Stimulated activated CD8-positive, alpha-beta memory T cell treated with anti-CD3 and anti-CD28 coated beads, Interleukin-2, amount 100 ng/mL, for 48 hours (primary cell): ENCODE data around the gene C2CD2L.
"Not testable (repeated sequence)": the region's sequence is repeated elsewhere in the genome, so short reads cannot be mapped to it uniquely, and the experiment has no call there.

ENCODE experiments used
- DNase-seq, 2 donors: peaks; one replicate each; pipeline ENCODE4 v3.0.0-alpha.2; 2020; ENCODE audit warnings: low read depth in 2 of 2

The C2CD2L gene

DNA sequence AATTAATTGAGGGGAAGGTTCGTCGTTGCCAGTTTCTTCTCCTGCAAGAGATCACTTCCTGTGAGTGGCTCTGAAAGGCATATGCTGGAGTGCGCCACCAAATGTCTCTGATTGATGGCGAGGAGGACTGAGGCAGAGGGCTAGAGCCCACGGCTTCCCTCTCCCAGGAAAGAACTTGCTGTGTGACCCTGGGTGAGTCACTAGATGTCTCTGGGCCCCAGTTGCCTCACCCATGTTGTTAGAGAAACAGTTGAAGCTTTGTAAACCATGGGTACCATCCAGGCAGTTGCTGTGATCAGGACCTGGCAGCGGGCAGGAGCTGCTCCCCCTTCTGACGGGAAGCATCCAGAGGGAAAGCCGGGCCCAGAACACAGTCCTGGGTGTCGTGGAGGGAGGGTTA lies 44.9 kb downstream of the C2CD2L start:
- no peak for DNase-seq

DNA sequence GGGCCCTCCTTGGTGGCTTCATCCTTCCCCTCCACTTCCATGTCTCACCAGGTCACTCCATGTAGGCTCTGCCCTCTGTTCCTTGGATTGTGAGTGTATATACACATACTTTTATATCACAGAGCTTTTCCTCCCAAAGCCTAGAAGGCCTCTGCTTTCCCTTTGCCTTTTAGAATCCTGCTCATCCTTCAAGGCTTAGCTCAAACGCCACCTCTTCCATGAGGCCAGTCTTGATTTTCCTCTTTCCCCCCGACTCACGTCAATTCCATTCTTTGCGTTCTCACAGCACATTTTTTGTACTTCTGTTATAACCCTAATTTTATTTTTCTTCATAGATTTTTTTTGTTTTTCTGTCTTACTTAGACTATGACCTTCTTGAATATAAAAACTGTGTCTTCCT lies 45.5 kb downstream of the C2CD2L start:
- DNase-seq, result no peak

DNA sequence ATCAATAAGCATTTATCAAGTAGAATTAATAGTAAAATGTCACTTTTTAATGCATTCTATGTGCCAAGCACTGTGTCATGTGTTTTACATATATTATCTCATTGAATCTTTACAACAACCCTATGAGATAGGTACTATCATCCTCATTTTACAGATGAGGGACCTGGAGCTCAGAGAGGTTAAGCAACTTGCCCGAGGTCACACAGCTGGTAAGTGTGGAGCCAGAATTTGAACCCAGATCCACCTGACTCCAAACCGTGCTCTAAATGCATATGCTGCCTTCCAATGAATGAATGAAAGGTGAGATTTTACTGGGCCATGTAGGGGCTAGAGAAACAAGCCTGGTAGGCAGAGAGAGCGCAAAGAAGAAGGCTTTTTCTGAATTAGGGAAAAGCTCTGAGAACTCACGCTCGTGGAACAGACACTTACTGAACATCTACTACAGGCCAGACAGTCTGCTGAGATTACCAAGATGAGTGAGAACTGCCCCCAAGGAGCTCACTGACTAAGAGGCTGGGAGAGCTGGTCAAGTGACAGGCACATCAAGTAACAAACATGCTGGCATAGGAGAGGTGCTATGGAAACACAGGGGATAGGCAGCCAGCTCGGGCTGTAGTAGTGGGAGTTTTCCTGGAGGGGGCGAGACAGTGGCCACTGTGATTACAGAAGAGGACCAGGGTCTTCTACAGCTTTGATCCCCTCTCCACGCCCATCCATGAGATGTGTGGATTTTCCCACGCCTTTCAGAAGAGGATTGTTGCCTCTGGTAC lies 46.1 kb downstream of the C2CD2L start:
- DNase-seq, result no peak

DNA sequence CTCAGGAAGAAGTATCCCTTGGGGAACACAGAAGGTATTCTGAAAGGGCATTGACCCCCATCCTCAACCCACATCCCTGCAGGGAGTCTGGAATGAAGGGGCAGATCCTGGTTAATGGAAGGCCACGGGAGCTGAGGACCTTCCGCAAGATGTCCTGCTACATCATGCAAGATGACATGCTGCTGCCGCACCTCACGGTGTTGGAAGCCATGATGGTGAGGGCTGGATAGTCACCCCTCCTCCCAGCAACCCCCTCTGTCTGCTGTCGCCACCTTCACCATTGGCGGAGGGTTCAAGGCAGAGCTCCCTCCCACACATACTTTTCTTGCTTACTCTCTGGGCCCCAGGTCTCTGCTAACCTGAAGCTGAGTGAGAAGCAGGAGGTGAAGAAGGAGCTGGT lies 47.0 kb downstream of the C2CD2L start:
- no peak for DNase-seq

DNA sequence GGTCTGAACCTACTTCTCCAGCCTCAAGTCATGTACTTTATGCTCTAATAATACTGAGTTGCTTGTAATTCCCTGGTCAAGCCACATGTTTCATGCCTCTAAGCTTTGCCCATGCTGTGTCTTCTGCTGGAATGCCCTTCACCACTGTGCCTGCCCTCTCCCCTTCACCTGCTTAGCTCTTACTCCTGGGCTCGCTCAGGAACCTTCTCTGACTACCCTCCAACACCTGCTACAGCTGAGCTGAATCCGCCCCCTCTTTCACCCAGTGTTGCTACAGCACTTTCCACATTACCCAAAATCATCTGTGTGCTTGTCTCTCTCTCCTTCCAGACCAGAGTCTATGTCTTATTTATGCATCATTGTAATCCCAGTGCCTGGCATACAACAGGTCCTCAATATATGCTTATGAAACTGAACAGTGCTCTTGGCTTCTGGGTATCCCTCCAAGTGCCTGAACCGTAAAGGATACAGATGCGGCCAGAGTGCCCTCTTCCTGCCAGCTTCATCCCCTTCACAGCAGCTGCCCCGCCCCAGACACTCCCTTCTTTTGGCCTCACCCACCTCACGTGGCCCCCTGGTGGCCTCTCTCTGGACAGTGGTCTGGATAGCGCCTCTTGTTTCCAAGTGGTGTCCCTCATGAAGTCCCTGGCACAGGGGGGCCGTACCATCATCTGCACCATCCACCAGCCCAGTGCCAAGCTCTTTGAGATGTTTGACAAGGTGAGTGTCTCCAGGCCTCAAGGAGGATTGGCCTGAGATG lies 48.8 kb downstream of the C2CD2L start:
- DNase-seq, result no peak

DNA sequence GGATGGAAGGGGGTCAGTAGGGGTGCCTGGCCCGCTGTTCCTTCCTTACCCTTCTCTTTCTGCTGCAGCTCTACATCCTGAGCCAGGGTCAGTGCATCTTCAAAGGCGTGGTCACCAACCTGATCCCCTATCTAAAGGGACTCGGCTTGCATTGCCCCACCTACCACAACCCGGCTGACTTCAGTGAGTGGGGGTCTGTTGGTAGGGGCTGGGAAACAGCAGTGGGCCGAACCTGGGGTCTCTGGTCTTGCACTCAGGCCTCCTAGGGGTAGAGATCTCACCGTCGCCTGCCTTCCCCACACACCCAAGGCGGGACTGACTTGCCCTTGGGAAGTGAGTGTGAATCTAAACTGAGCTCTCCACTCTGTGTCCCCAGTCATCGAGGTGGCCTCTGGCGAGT lies 49.4 kb downstream of the C2CD2L start:
- no peak for DNase-seq

DNA sequence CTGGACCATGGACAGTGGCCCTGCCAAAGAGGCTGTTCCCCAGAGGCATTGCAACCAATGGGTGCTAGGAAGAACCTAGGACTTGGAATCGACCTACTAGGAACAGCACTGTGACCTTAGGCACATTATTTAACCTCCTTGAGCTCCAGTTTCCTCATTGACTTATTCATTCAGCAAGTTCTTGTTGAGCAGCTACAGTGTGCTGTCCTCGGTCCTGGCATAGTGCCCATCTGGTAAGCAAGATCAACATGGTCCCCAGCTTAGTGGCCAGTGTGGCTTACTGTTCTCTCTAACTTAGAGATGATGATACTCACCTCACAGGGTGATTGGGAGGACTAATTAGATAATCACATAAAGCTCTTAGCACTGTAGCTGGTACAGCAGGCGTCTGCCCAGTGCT lies 49.9 kb downstream of the C2CD2L start:
- DNase-seq, result no peak

DNA sequence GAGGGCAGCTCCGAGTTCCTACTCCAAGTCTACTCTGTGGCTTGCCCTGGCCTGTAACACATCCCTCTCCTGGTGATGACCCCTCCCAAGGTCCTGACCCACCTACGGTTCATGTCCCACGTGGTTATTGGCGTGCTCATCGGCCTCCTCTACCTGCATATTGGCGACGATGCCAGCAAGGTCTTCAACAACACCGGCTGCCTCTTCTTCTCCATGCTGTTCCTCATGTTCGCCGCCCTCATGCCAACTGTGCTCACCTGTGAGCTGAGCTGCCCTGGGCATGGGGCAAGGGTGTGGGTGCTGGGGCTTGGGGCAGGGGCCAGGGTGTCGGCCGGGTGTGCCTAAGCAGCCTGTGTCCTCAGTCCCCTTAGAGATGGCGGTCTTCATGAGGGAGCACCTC lies 51.3 kb downstream of the C2CD2L start:
- no peak for DNase-seq

DNA sequence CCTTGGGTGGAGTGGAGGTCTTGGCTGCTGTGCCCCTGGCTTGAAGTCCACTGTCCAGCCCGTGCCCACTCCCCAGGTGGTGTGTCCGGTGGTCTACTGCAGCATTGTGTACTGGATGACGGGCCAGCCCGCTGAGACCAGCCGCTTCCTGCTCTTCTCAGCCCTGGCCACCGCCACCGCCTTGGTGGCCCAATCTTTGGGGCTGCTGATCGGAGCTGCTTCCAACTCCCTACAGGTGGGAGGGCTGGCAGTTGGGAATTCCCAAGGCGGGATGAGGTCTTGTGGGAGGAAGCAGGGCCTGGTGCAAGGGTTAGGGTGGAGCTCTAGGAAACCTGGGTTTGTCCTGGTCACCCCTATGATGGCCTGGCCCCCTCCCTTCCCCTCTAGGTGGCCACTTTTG lies 53.0 kb downstream of the C2CD2L start:
- no peak for DNase-seq

DNA sequence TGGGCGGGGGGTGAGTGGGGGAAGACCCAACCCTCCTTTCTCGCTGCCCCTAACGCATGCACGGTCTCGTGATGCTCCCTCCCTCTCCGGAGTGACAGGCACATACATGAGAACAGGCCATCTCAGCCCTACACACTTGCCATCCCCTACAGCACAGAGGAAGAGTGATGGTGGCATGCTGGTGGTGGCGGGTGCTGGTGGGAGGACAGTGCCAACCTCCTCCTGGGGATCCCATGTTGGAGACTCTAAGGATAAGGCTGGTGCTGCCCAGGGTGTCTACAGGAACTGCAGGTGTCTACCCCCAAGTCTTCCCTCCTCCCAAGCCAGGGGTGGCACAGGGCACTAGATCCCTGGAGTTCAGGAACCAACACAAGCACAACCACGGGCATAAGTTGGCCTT lies 54.7 kb downstream of the C2CD2L start:
- no peak for DNase-seq

DNA sequence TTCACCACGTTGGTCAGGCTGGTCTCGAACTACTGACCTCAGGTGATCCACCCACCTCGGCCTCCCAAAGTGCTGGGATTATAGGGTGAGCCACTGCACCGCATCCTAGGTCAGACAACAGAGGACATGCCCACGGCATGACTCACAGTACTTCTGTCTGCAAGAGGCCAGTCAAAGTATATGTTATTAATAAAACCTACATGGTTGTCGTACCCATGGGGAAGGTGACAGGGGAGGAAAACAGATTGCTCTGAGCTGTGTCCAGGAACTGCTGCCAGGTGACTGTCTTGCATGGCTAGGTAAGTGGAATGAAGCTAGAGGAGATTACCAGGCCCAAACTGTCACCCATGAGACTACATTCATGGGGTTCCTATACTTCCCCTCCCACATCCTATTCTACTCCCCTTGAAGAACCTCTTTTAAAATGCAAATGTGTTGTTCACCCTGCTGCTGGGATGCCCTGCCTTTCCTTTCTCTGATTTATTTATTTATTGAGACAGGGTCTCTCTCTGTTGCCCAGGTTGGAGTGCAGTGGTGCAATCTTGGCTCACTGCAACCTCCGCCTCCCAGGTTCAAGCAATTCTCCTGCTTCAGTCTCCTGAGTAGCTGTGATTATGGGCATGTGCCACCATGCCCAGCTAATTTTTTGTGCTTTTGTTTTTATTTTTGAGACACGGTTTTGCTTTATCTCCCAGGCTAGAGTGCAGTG lies 59.4 kb downstream of the C2CD2L start:
- no peak for DNase-seq

DNA sequence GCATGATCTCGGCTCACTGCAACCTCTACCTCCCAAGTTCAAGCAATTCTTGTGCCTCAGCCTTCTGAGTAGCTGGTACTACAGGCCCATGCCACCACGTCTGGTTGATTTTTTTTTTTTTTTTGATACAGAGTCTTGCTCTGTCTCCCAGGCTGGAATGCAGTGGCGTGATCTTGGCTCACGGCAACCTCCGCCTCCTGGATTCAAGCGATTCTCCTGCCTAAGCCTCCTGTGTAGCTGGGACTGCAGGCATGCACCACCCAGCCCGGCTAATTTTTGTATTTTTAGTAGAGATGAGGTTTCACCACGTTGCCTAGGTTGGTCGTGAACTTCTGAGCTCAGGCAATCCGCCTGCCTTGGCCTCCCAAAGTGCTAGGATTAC lies 59.9 kb downstream of the C2CD2L start:
- DNase-seq, result not testable (repeated sequence)

DNA sequence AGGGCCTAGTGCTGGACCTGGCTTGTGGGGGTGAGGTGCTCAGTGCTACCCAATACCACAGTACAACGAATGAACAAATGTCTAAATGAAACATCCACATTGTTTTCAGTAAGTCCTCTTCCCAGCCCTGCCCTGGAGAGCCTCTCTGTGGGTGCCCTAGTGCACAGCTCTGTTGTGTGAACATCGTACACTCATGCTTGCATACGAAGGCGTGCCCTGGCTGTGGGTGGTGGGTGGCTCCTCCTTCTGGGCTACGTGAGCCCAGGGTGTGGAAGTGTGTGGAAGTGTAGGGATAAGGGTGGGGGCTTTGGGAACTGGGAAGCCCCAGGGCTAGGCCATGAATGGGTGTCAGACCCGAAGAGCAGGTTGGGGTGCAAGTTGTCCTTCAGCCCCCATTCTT lies 60.8 kb downstream of the C2CD2L start:
- no peak for DNase-seq
